ENCODE data around the gene CDH23.

Gene CDH23

GRCh38 chr10:71739358-71739900, 342.7 kb downstream of the CDH23 start:
- no peak for DNase-seq (ENCODE audit: low read depth in 2 of 2, low spot score in 1 of 2)

GRCh38 chr10:71740069-71740653, 343.4 kb downstream of the CDH23 start:
- no peak for DNase-seq (ENCODE audit: low read depth in 2 of 2, low spot score in 1 of 2)

DNA sequence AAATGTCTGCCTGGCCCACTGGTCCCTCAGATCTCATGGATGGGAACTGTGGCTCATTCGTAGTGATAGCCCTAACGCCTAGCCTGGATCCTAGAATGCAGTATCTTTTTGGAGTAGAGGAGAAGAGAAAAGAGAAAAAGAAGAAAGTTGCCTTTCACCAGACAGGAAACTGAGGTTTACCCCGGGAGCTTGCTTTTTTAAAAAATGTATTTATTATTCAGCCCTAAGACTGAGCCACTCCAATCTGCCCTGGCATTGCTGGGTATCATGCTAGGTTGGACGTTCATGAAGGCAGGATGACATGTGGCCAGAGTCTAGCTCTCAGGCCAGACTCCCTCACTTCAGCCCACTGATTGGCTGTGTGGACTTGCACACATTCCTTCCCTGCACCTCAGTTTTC, 344.3 kb downstream of the CDH23 start:
- no peak for DNase-seq (ENCODE audit: low read depth in 2 of 2, low spot score in 1 of 2)

GRCh38 chr10:71741671-71742070, 345.0 kb downstream of the CDH23 start:
- no peak for DNase-seq (ENCODE audit: low read depth in 2 of 2, low spot score in 1 of 2)

- no peak for DNase-seq (ENCODE audit: low read depth in 2 of 2, low spot score in 1 of 2)
Measured at GRCh38 chr10:71742301-71743088, 345.8 kb downstream of the CDH23 start.

- no peak for DNase-seq (ENCODE audit: low read depth in 2 of 2, low spot score in 1 of 2)
Measured at GRCh38 chr10:71743089-71743838, 346.5 kb downstream of the CDH23 start.

DNA sequence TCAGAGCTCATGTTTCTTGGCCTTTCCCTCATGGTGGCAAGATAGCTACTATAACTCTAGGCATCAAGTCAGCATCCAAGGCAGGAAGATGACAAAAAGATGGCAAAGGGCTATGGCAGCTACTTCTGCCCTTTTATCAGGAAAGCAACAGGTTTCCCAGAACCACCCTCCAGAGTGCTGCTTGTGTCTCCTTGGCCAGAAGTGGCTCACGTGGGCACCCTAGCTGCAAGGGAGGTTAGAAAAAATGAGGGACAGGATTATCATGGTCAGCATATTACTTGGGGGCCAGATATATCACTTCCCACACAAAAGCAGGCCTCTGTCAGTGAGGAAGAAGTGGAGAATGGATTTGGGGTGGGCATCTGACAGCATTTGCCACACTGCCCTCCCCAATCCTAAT, 347.1 kb downstream of the CDH23 start:
- DNase-seq (ENCODE audit: low read depth in 2 of 2, low spot score in 1 of 2): no peak

- DNase-seq (ENCODE audit: low read depth in 2 of 2, low spot score in 1 of 2): no peak
Measured at GRCh38 chr10:71744897-71745663, 348.4 kb downstream of the CDH23 start.

- DNase-seq (ENCODE audit: low read depth in 2 of 2, low spot score in 1 of 2): no peak
Measured at GRCh38 chr10:71745664-71746250, 349.0 kb downstream of the CDH23 start.

DNA sequence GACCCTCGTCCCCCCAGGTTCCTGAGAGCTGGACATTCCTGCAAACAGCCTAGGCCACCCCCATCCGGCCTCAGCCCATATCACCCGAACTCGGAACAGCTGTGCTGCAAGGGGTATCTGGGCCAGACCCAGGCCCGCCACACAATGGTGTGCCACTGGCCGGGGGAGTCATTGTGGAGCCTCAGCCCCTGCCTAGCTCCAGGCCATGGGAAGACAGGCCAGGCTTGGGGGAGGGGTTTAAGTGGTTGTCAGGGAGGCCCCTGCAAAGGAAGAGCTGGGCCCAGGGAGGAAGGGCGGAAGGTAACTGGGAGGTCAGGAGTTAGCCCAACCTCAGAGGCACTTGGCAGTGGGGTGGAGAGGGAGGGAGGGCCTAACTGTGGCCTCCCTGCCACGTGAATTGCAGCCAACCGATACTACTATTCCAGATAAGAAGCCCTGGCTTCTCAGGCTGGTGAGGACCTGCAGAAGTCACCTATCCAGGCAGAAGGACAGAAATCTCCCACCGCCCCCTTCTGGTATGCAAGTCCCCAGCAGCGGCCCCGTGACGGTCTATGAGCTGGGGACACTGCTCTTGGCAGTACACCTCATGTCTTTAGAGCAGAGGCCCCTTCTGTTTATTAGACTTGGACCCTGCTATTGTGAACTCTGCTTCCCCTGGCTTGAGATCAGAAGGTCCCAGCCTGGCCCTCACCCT, 349.8 kb downstream of the CDH23 start:
- DNase-seq (ENCODE audit: low read depth in 2 of 2, low spot score in 1 of 2): no peak

DNA sequence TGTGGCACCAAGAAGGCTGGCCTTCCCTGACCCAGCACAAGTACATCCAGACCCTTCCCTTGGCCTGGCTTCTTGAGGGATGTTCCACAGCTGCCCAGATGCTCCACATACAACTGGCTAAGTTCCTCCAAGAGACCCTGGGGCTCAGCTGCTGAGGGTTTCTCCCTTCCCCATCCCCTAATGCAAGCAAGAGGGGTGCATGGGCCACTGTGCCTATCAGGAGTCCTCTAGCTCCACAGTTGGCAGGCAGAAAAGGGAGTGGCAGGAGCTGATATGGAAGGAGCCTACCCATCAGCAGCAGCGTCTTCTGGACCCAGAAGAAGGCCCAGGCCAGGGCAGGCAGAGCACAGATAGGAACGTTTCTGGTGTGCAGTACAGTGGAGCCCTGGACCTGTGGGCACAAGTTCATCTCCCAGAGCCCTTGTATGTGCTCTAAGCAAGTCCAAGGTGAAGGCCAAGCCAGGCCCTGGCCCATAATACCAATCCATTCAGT, 350.4 kb downstream of the CDH23 start:
- DNase-seq (ENCODE audit: low read depth in 2 of 2, low spot score in 1 of 2): no peak

- DNase-seq (ENCODE audit: low read depth in 2 of 2, low spot score in 1 of 2): no peak
Measured at GRCh38 chr10:71747551-71748523, 351.1 kb downstream of the CDH23 start.

DNA sequence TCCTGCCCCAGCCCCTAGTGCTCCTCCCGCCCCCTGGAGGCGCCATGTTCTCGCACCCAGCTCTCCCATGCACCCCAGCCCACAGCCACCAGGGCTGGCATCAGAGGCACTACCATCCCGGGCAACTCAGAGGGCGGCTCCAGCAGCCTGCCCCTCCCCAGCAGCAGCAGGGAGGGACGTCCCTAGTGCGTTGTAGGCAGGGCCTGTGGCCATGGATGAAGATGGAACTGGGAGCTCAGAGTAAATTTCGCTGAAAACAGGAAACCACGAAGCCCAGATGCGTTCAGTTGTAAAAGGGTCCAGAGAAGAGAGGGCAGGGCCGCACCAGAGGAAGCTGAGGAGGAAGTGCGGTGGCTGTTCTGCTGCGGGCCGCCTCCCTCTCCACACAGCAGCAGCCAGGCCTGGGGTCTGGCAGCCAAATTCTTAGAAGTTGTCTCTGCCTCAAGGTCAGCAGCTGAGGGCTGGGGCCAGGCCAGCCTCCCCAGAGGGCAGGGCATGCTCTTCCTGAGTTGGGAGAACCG, 352.0 kb downstream of the CDH23 start:
- no peak for DNase-seq (ENCODE audit: low read depth in 2 of 2, low spot score in 1 of 2)

- no peak for DNase-seq (ENCODE audit: low read depth in 2 of 2, low spot score in 1 of 2)
Measured at GRCh38 chr10:71749396-71749795, 352.7 kb downstream of the CDH23 start.

DNA sequence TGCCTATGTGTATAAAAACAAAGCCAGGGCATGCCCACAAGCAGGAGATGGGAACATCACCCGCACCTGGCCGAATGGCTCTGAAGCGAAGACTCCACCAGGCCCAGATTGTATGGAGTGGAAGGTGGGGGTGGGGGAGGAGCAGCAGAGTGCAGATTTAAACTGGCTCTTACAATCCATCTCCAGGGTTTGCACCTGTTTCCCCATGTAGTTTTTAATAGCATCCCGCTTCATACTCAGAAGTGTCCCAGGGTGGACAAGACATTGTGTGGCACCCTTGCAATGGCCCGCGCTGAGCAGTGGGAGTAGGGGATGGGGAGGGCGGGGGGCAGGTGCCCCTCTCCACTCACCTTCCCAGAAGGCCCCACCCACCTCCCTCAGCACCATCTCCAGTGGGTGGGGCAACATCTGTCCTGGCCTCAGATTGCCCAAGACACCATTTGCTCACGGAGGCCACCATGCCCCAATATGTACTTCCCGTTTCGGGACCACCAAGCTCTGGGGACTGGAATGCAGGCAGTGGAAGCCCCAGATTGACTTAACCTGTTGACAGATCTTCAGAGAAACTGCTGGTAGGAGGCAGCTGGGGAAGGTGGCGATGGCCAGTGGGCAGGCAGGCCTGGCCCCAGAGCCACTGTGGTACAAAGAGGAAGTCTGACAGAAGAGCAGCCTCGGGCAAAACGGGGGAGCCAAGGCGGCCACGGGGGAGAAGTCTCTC, 353.6 kb downstream of the CDH23 start:
- no peak for DNase-seq (ENCODE audit: low read depth in 2 of 2, low spot score in 1 of 2)

GRCh38 chr10:71750986-71751385, 354.3 kb downstream of the CDH23 start:
- no peak for DNase-seq (ENCODE audit: low read depth in 2 of 2, low spot score in 1 of 2)

GRCh38 chr10:71751515-71752224, 354.9 kb downstream of the CDH23 start:
- no peak for DNase-seq (ENCODE audit: low read depth in 2 of 2, low spot score in 1 of 2)
